ENCODE measurements around the gene DUXA.
"Not testable (repeated sequence)": the region's sequence is repeated elsewhere in the genome, so short reads cannot be mapped to it uniquely, and the experiment has no call there.

The DUXA gene

DNA sequence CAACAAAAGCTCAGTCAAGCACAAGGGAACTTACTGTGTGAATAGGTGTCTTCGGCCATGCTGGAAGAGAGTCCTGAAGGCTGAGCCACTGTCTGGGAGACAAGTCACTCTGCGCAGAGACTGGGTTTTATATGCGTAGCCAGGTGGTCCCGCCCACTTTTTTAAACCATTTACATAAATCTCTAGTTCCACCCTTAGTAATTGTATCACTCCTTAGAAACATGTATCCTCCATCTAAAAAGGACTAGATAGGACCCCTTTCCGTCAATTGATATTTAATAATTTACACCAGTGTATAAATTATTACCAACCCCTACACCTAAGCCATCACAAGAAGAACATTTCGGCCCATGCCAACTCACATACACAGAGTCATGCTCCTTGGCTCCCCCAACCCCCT lies at the start of gene DUXA:
Gene DUXA (minus strand): TSS at position 101 of the 400 bp plus-strand sequence. CDS start 42 bp downstream, at position 59.
- no peak for DNase-seq

DNA sequence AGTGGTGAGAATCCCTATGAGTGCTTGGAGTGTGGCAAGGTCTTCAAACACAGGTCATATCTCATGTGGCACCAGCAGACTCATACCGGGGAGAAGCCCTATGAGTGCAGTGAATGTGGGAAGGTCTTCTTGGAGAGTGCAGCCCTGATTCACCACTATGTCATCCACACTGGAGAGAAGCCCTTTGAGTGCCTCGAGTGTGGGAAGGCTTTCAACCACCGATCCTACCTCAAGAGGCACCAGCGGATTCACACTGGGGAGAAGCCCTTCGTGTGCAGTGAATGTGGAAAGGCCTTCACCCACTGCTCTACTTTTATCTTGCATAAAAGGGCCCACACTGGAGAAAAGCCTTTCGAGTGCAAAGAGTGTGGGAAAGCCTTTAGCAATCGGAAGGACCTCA lies 44.8 kb upstream of the DUXA start:
- DNase-seq = no peak

DNA sequence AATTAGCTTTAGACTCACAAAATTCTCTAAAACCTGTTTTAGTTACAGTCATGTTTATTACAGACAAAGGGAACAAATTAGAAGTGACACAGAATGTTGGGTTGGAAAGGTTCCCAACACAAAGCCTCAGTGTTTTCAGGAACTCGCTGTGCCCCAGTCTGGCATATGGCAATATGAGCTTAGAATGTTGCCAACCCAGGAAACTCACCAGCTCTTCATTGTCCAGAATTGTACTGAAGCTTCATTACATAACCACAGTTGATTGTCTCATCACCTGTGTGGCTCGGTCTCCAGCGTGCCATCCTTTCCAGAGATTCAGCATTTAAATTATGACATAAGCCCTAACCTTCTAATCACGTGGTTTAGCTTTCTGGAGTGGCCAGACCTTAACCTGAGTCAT lies 43.1 kb upstream of the DUXA start:
- no peak for DNase-seq

DNA sequence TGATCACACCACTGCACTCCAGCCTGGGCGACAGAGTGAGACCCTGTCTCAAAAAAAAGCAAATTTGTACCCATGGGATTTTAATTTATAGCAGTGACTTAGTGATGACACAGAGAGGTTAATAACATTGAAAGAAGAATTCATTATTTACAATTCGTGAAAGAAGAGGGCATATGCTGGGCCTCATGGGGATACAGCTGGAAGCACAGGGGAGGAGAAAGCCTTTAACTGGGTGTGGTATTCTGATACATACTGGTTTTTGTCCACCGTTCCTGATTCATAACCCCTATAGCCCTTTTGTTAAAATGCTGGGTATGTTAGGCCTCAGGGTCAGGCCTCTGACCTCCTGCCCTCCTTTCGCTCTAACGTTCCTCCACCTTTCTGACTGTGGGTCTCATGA lies 34.9 kb upstream of the DUXA start:
- DNase-seq = no peak

DNA sequence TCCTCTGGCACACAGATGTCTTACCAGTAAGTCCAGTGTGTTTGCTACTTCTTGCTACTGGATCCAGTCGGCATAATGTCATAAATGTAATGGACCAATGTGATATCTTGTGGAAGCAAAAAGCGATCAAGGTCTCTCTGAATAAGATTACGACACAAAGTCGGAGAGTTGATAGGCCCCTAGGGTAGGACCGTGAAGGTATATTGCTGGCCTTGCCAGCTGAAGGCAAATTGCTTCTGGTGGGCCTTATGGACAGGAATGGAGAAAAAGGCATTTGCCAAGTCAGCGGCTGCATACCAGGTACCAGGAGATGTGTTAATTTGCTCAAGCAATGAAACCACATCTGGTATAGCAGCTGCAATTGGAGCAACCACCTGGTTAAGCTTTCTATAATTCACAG lies 30.6 kb upstream of the DUXA start:
- DNase-seq = not testable (repeated sequence)

DNA sequence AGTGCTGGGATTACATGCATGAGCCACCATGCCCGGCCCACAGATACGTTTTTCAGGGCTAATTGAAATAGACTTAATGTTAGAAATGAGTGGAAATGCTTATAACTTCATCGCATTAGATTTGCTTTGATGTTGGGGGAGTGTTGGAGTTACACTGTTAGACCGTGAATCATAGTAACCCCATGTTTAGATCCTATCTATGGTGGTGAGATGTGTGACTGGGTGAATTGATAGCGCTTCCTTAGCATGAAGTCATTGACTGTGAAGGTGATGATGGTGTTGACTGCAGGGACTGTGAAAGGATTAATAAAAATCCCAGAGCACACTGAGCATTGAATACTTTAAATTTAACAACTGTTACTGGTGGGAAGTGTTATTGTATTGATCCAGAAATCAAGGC lies 25.7 kb upstream of the DUXA start:
- no peak for DNase-seq

DNA sequence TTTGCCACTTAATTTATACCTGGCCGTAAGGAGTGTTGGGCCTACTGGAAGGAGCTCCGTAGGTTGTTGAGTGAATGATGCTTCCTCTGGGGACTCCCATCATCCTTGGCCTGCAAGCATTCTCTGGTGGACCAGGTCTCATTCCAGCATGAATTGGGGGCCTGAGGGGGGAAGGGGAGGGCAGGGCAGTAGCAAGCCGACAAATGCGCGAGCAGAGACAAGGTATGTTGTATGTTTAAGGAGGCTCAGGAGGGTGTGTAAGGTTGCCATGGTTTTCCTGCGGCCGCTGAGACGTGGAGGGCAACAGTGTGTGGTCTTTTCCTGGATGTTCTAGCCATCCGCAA lies 24.8 kb upstream of the DUXA start:
- DNase-seq = no peak

DNA sequence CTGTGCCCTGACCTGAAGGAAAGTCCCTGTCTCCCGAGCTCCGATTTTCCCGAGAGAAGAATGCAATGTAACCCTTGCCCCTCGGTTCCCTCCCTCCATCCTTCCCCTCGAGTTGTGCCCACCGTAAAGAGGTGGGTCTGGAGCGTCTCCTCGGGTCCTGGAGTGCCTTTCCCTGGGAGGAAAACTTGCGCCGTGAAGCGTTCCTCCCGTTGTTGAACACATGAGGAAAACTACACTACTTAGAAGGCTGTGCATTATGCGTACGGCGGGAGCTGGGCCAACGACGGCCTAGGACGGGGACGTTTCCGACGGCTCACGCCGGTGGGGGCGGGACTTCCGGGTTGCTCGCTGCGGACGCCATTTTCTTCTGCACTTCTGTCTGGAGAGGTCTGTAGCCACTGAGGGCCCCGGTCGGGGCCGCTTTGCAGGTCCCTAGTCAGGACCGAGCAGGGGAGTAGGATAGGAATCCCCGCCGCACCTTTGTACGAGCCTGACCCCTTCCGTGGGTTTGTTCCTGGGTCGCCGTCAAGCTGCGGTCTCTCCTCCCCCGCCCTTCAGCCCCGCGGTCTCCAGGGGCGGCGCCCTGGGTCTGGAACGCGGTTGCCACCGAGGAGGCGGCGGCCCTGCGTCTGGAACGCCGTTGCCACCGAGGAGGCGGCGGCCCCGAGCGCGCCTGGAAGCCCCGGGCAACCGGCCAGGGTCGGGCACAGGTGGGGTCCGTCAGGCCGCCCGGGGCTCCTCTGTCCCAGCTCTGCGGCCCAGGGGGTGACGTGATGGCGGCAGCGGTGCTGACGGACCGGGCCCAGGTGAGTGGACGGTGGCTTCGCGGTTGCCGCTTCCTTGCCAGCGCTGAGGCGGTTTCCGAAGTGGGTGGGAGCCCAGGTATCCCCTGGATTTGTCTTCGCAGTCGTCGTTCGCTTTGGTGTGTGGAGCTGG lies 24.1 kb upstream of the DUXA start, which contains the start of gene ZNF264:
Gene ZNF264 (plus strand): TSS at position 360 of the 936 bp plus-strand sequence. CDS start 414 bp downstream, at position 774.
- peak; percentile 86 for DNase-seq

DNA sequence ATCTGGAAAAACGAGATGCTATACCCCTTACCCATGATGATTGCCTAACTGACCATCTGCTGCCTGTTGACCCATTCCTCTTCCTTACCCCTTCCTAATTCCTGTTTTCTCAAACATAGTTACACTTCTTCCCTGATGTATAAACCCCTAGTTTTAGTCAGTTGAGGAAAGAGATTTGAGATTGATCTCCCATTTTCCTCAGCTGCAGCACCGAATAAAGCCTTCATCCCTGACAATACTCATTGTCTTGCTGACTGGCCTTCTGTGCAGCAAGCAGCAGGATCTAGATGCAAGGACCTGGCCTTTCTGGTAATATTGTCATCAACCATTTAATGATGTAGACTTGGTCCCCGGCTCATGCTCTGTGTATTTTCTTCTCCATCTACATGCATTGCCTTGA lies 23.0 kb upstream of the DUXA start:
- DNase-seq = no peak

DNA sequence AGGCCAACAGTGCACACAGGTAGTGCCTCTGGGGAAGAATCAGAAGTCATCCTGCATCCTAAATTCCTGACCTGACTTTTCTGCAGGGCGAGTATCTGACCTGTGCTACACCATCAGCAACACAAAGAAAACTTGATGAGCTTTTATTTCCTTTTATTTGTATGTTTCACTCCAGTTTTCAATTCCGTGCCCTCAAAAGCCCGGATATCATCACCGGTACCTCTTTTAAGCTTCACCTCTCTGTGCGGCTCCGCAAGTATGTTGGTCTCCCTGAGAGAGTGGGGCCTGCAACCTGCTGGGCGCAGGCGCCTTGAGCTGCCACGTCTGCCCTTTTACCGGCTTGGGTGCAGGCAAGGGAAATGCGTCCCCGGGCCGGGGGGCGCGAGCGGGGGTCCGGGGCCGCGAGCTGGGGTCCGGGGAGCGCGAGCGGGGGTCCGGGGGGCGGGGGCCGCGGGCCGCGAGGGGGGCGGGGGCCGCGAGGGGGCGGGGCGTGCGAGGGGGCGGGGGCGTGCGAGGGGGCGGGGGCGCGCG lies 4.3 kb upstream of the DUXA start:
- DNase-seq = no peak

DNA sequence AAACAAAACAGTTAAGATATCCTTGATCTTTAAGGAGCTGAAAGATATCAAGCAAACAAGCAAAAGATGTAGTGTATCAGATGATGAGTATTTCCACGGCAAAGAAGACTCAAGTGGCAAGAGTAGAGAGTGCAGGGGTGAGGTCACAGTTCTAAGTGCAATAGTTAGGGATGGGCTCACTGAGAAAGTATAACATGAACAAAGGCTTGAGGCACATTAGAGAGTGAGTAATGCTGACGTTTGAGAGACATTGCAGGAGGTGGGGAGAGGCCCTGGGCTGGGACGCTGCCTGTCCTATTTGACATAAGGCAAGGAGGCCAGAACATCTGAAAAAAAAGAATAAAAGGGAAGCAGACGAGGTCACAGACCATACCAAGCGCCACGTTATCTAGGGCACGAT lies 1.4 kb downstream of the DUXA start:
- DNase-seq = no peak

DNA sequence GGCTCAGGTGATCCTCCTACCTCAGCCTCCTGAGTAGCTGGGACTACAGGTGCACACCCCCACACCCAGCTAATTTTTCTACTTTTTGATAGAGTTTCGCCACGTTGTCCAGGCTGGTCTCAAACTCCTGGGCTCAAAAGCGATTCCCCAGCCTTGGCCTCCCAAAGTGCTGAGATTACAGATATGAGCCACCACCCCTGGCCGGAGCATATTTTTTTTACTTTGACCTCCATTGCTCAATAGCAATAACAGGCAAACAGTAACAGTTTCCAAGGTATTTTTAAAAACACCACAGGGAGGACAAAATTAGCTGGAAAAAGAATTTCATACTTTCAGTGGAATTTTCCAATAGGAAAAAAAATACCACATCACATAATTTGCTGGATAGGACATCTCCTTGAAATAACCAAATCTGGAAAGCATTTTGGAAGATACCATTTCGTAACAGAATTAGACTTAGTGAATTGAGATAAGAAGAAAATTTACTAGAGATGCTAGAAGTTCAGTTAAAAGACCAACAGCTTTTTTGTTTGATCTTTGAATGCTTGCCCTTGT lies 5.2 kb downstream of the DUXA start:
- DNase-seq = no peak

DNA sequence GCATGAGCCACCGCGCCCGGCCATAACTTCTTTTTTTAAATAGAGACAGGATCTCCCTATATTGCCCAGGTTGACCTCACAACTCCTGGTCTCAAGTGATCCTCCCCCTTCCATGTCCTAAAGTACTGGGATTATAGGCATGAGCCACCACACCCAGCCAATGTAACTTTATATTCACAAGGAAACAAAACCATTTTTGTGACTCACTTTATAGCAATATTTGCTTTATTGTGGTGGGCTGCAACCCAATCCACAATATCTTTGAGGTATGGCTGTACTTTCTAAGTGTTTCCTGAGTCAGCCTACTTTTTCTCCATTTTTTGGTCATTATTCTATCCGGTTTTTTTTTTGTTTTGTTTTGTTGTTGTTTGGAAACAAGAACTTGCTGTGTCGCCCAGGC lies 14.4 kb downstream of the DUXA start:
- no peak for DNase-seq

DNA sequence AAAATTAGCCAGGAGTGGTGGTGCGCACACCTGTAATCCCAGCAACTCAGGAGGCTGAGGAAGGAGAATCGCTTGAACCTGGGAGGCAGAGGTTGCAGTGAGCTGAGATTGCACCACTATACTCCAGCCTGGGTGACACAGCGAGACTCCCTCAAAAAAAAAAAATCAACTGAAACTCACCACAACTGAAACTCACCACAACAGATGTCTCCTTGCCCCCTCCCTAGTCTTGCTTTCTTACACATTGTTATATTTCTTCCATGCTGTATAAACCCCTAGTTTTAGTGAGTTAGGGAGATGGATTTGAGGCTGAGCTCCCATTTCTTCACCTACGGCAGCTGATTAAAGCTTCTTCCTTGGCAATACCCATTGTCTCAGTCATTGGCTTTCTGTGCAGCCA lies 25.6 kb downstream of the DUXA start:
- DNase-seq = no peak

DNA sequence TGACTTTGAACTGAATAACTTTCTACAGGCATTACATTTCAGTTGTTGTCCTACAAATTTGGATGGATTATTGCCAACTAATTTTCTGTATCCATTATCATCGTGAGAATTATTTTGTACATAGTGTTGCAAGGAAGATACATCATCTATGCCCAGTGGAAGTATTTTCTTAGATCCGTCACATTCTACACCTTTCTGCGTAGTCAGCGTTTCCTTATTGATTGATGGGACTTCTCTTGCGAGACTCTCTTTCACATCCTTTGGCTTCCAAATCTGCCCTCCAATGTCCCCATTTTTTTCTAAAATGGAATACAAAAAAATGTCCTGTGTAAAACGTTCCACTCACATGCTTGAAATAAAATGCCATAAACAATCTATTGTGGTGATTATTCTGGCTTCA lies 31.5 kb downstream of the DUXA start:
- no peak for DNase-seq

DNA sequence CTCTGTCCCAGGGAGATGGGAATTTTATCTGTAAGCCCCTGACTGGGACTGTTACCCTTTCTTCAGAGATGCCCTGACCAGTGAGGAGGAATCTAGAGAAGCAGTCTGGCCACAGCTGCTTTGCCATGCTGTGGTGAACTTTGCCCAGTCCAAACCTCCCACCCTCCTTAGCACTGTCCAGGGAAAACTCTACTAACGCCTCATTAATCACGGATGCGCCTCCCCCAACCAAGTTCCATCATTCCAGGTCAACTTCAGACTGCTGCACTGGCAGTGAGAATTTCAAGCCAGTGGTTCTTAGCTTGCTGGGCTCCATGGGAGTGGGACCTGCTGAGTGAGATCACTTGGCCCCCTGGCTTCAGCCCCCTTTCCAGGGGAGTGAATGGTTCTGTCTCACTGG lies 39.9 kb downstream of the DUXA start:
- not testable (repeated sequence) for DNase-seq

DNA sequence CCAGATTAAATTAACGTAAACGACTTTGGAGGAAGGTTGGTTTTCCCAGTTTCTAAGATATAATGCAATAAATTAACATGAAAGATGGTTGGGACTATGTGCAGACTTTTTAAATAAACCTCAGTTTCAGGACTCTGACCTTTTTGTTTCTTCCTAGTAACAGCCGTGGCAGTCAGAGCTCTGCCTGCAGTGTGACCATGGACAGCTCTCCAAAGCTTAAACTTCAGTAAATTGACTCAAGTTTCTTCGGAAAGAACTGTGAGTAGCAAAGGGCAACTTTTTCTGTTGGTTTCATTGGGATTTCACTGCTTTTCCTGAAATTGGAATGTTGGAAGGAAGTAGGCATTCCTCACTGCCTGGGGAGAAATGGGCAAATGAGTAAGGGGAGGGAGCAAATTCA lies 43.4 kb downstream of the DUXA start:
- DNase-seq = no peak

DNA sequence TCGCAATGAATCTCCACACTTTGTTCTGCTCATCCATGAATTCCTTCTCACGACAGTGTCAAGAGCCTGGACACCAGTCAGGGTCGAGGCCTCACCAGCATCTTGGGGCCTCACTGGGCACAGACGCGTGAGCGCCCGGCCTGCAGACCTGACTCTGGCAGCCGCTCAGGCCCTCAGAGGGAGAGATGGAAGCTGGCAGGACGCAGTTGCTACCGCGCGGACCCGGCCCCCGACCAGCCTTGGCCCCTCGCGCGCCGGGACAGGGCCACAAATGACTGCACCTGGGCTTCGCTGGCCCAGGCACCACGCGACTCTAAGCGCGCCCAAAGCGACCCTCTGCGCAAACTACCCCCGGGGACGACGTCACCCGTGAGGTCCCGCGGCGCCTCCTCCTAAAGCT lies 48.4 kb downstream of the DUXA start:
- DNase-seq = no peak

DNA sequence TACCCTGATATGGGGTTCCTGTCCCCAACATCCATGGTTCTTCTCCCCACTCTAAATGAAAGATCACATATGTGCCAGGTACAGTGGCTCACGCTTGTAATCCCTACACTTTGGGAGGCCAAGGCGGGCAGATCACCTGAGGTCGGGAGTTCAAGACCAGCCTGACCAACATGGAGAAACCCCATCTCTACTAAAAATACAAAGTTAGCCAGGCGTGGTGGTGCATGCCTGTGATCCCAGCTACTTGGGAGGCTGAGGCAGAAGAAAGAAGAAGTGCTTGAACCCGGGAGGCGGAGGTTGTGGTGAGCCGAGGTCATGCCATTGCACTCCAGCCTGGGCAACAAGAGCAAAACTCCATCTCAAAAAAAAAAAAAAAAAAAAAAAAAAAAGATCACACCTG lies 53.8 kb downstream of the DUXA start:
- DNase-seq = not testable (repeated sequence)

DNA sequence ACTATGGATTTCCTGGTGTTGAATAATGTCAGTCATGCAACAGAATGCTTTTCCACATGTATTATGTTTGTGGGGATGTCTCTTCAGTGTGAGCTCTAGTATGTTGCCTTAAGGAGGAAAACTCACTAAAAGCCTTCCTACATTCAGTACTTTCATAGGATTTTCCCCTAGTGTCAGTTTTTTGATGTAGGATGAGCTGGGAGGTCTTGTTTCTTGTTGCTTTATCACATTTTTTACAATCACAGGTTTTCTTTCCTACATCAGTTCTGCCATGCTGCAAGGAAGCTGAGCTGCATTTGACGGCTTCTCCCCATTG lies 56.0 kb downstream of the DUXA start:
- no peak for DNase-seq

DNA sequence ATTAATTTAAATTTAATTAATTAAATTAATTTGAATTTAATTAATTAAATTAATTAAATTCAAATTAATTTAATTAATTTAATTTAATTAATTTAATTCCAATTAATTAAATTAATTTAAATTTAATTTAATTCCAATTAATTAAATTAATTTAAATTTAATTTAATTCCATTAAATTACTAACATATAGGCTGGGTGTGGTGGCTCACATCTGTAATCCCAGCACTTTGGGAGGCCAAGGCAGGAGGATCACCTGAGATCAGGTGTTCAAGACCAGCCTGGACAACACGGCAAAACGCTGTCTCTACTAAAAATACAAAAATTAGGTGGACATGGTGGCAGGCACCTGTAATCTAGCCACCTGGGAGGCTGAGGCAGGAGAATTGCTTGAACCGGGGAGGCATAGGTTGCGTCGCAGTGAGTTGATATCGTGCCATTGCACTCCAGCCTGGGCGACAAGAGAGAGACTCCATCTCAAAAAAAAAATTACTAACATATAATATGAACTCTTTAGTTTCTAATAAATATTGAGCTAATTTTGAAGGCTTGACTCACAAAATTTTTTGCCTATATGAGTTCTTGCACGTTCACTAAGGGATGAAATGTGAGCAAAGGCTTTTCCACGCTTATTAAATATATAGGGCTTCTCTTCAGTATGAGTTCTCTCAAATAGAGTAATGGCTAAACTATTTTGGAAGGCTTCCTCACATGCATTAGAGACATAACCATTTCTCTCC lies 56.5 kb downstream of the DUXA start:
- no peak for DNase-seq

DNA sequence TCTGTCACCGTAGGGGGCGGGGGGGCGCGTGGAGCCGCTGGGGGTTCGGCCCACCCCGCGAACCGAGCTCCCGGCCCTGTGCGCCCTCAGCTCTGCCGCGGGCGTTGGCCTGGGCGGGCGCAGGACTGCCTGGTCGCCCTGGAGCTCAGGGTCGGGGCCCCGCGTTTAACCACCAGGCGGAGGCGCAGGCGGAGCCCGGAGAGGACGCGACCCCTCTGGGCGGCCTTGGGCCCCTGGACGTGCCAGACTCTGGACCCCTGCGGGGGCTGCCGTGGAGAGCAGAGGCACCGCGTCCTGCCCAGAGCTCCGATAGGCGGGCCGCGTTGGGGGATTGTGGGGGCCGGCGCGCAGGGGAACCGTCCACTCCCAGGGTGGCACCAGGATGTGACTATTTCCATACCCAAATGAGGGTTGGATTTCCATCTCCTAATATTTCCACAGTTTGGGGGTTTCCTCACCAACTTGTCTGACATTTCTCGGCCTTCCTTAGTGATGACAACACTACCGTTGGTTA lies 60.5 kb downstream of the DUXA start:
- no peak for DNase-seq

DNA sequence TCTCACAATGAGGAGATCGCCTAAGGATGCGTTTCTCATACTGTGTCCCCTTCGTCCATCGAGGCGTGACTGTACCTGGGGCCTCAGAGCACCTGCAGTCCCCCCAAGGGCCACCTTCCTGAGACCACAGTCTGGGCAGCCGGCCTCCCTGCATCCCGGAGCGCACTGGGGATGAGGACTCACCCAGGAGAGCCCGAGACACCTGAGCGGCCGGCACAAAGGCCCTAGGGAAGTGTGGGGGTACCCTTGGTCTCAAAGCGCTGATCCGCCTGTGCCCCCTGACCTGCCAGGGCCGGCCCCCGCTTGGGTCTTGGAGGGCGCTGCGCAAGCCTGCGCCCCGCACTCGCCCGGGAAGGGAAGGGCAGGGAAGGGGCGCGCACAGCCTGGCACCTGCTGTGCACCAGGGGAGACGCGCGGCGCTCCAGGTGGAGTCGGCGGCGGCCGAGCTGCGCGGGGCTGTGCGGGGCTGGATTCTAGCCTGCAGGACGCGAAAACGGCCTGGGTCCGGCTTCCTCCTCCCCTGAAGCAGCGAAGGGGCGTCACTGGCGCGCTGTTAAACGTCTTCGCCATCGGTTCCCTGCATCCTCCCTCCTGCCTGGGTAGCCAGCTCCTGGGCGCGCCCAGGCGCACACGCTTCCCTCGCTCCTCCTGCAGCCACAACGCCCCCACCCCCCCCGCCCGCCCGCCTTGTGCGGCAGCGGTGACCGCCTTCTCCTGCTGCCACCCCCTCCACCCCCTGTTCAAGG lies 61.1 kb downstream of the DUXA start:
- no peak for DNase-seq

Data from NCI-H1105 treated with DMSO at 0.1 percent for 48 hours (cell line).